Measurements from ENCODE around the gene MISP.

Gene MISP

DNA sequence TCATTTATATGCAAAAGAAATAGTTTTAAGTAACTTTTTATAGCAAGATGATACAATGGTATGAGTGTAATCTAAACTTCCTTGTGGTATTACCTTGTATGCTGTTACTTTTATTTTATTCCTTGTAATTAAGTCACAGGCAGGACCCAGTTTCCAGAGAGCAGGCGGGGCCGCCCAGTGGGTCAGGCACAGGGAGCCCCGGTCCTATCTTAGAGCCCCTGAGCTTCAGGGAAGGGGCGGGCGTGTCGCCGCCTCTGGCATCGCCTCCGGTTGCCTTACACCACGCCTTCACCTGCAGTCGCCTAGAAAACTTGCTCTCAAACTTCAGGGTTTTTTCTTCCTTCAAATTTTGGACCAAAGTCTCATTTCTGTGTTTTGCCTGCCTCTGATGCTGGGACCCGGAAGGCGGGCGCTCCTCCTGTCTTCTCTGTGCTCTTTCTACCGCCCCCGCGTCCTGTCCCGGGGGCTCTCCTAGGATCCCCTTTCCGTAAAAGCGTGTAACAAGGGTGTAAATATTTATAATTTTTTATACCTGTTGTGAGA is 60.7 kb downstream of the MISP start:
- no peak for DNase-seq

DNA sequence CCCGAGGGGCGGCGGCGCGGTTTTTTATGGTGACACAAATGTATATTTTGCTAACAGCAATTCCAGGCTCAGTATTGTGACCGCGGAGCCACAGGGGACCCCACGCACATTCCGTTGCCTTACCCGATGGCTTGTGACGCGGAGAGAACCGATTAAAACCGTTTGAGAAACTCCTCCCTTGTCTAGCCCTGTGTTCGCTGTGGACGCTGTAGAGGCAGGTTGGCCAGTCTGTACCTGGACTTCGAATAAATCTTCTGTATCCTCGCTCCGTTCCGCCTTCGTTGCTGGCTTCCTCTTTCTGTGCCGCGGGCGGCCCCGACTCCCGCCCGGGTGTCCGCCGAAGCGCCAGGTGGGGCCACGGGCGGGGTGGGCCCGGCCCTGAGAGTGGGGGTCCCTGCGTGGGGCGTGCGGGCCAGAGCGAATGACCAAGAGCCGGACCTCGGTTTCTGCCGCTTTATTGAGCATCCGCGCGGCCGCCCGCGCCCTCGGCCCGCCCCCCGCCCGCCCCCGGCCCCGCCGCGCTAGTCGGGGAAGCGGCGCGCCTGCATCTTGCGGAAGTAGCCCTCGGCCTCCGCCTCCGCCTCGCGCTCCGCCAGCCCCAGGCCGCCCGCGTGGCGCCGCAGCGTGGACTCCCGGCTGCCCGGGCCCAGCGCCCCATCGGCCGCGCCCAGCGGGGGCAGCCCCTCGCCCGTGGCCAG is 61.3 kb downstream of the MISP start:
- DNase-seq, result no peak

DNA sequence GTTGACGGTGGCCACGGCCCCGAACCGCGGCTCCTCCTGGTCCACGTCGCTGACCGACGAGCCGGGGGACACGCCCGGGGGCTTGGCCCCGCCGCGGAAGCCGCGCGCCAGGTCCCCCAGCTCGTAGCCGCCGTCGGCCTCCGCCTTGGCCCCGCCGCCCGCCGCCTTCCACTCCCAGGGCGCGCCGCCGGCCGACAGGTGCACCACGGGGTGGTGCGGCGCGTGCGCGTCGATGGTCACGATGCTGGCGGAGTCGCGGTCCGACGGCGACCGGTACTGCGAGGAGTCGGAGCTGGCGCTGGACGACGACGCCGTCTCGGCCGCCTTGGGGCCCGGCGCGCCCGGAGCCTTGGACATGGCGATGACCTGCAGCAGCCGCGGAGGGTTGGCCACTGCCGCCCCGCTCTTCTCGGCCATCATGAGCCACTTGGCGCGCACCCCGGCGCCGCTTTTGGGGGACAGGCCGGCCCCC is 61.9 kb downstream of the MISP start:
- no peak for DNase-seq

DNA sequence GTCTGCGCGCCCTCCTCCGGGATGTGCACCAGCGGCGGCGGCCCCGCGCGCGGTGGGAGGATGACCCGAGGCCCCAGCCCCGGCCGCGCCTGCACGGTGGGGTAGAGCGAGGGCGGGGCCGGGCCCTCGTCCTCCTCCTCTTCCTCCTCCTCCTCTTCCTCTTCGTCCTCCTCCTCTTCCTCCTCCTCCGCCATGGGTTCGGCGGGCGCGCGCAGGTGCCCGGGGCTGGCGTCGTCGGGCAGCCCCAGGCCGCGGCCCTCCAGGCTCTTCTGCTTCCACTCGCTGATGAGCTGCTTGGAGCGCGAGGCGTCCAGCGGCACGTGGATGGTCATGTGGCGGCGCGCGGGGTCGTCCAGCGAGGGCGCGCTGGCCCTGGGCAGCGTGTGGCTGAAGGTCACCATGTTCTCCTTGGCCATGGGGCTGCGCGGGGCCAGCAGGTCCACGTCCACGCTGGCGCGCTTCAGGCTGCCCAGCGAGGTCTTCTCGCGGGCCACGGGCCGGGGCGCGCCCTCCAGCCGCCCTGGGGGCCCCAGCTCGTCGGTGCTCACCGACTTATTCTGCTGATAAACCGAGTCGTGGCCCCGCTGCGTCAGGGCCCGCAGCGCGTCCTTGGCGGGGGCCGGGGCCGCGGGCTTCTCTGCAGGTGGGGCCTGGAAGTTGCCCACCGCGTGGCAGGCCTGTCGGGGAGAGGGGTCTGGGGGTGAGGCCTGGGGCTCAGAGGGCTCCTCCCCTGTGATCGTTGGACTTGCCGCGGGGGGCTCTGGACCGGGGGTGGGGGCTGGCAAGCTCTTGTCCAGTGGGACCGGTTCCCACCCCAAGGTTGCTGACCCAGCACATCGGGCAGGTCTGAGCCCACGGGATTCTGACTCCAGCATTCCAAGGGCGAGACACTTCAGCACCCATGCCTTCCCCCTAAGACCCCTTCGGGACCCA is 62.6 kb downstream of the MISP start:
- DNase-seq, result no peak

All from fibroblast of skin of right quadriceps (primary cell).